ENCODE data around the gene TFAP2C.

- no peak for TF ChIP-seq CTCF (optimal IDR thresholded peaks at IDR 0.05 in 1 of 3, IDR thresholded peaks at IDR 0.05 in 1 of 3, conservative IDR thresholded peaks at IDR 0.05 in 1 of 3; ENCODE audit: extremely low read depth in 1 of 3, insufficient read depth in 2 of 3, low read length in 3 of 3)
- no peak for TF ChIP-seq EZH2 (IDR thresholded peaks at IDR 0.05; ENCODE audit: low read length)
These were observed 41.6 kb upstream of the TFAP2C start for GRCh38 chr20:56587307-56588041.

Data from keratinocyte (primary cell).